Liver (tissue), 9 donors: ENCODE results near the gene UMAD1. TPM values are rescaled to one million over a fixed set of nuclear protein-coding genes. Genes with fewer than 3 reads are reported as not detected.

Experiments
- DNase-seq: peaks from one replicate; pipeline ENCODE4 v3.0.0-alpha.2; 2017; ENCODE audit warnings: low spot score
- H3K27ac ChIP-seq, 2 donors: one replicate each; pipeline ENCODE4 v1.7.0; 2013; ENCODE audit warnings: inconsistent platforms in 2 of 2, low read length in 2 of 2, control low read depth in 1 of 2, low read depth in 1 of 2, mild to moderate bottlenecking in 1 of 2
- H3K27me3 ChIP-seq, 4 donors: one replicate each; pipeline versions ENCODE4 v1.6.1 to v1.7.0; 2013; ENCODE audit warnings: low read length in 3 of 4, inconsistent platforms in 1 of 4, mild to moderate bottlenecking in 1 of 4, moderate library complexity in 1 of 4; ENCODE audit not compliant: control insufficient read depth in 4 of 4, insufficient read depth in 4 of 4
- H3K36me3 ChIP-seq, 4 donors: one replicate each; pipeline versions ENCODE4 v1.6.1 to v1.7.0; 2013; ENCODE audit warnings: low read length in 3 of 4, mild to moderate bottlenecking in 3 of 4, low read depth in 1 of 4, moderate library complexity in 1 of 4; ENCODE audit not compliant: control insufficient read depth in 4 of 4, insufficient read depth in 3 of 4
- H3K4me1 ChIP-seq, 4 donors: one replicate each; pipeline versions ENCODE4 v1.6.1 to v1.7.0; 2013; ENCODE audit warnings: low read length in 3 of 4, mild to moderate bottlenecking in 3 of 4, moderate library complexity in 1 of 4; ENCODE audit not compliant: control insufficient read depth in 4 of 4, insufficient read depth in 4 of 4
- H3K4me3 ChIP-seq, 3 donors: one replicate each; pipeline versions ENCODE4 v1.6.1 to v1.7.0; 2013; ENCODE audit warnings: low read length in 3 of 3, control low read depth in 1 of 3, low read depth in 1 of 3, mild to moderate bottlenecking in 1 of 3
- H3K9ac ChIP-seq, 2 donors: one replicate each; pipeline ENCODE4 v1.7.0; 2013; ENCODE audit warnings: low read length in 2 of 2, mild to moderate bottlenecking in 2 of 2, moderate library complexity in 2 of 2, control low read depth in 1 of 2, low read depth in 1 of 2
- H3K9me3 ChIP-seq, 4 donors: one replicate each; pipeline versions ENCODE4 v1.6.1 to v1.7.0; 2013; ENCODE audit warnings: low read length in 3 of 4; ENCODE audit not compliant: control insufficient read depth in 4 of 4
- ATF3 ChIP-seq: IDR thresholded peaks from 2 replicates; pipeline ENCODE4 v1.6.1; 2016; ENCODE audit warnings: antibody characterized with exemption
- EGR1 ChIP-seq, 2 donors: IDR thresholded peaks; 2 replicates each; pipeline ENCODE4 v1.6.1; 2016 to 2018; ENCODE audit warnings: antibody characterized with exemption in 2 of 2, low read depth in 2 of 2
- FOXA1 ChIP-seq: IDR thresholded peaks from 2 replicates; pipeline ENCODE4 v1.6.1; 2016; ENCODE audit warnings: antibody characterized with exemption
- FOXA2 ChIP-seq: IDR thresholded peaks from 2 replicates; pipeline ENCODE4 v1.6.1; 2016; ENCODE audit warnings: antibody characterized with exemption
- GABPA ChIP-seq, 2 donors: IDR thresholded peaks in 1 of 2; conservative IDR thresholded peaks in 1 of 2; 2 replicates each; pipeline ENCODE4 v1.6.1; 2016; ENCODE audit warnings: antibody characterized with exemption in 2 of 2, mild to moderate bottlenecking in 1 of 2, moderate library complexity in 1 of 2
- HNF4A ChIP-seq, 2 donors: conservative IDR thresholded peaks; 2 replicates each; pipeline ENCODE4 v1.6.1; 2016; ENCODE audit warnings: antibody characterized with exemption in 2 of 2, mild to moderate bottlenecking in 2 of 2
- HNF4G ChIP-seq: IDR thresholded peaks from 2 replicates; pipeline ENCODE4 v1.6.1; 2016; ENCODE audit warnings: antibody characterized with exemption
- JUND ChIP-seq, 2 donors: IDR thresholded peaks; 2 replicates each; pipeline ENCODE4 v1.6.1; 2016; ENCODE audit warnings: antibody characterized with exemption in 2 of 2
- MAX ChIP-seq: IDR thresholded peaks from 2 replicates; pipeline ENCODE4 v1.6.1; 2016; ENCODE audit warnings: antibody characterized with exemption
- NR2F2 ChIP-seq: IDR thresholded peaks from 2 replicates; pipeline ENCODE4 v1.6.1; 2016; ENCODE audit warnings: antibody characterized with exemption
- RAD21 ChIP-seq, 2 donors: IDR thresholded peaks; 2 replicates each; pipeline ENCODE4 v1.6.1; 2016; ENCODE audit warnings: antibody characterized with exemption in 2 of 2, mild to moderate bottlenecking in 2 of 2
- REST ChIP-seq: IDR thresholded peaks from 2 replicates; pipeline ENCODE4 v1.6.1; 2016; ENCODE audit warnings: antibody characterized with exemption, mild to moderate bottlenecking
- RXRA ChIP-seq, 2 donors: IDR thresholded peaks; 2 replicates each; pipeline ENCODE4 v1.6.1; 2017 to 2018; ENCODE audit warnings: antibody characterized with exemption in 2 of 2, mild to moderate bottlenecking in 1 of 2
- SP1 ChIP-seq: IDR thresholded peaks from 2 replicates; pipeline ENCODE4 v1.6.1; 2018; ENCODE audit warnings: antibody characterized with exemption, mild to moderate bottlenecking
- TAF1 ChIP-seq: conservative IDR thresholded peaks from 2 replicates; pipeline ENCODE4 v1.6.1; 2016; ENCODE audit warnings: antibody characterized with exemption, mild to moderate bottlenecking
- YY1 ChIP-seq: IDR thresholded peaks from 2 replicates; pipeline ENCODE4 v1.6.1; 2016; ENCODE audit warnings: antibody characterized with exemption, mild to moderate bottlenecking
- ZBTB33 ChIP-seq: IDR thresholded peaks from 2 replicates; pipeline ENCODE4 v1.6.1; 2016; ENCODE audit warnings: antibody characterized with exemption
- WGBS: extraction: QIAGEN DNeasy Blood & Tissue Kit; methylation state at CpG from one replicate; pipeline ENCODE4 v1.1.7; 2013; 5-methylcytosine and 5-hydroxymethylcytosine counted together
- polyA plus RNA-seq, 2 donors: library from polyadenylated mRNA; stranded (reverse) in 1 of 2; unstranded in 1 of 2; fragments of 200-250 nt in 1 of 2; fragments of >200 nt in 1 of 2; fragmentation: Nextera tagmentation in 1 of 2; extraction: Ambion mirVana in 1 of 2; gene quantifications; one replicate each; pipeline versions ENCODE4 v1.2.1 to v1.2.3, GENCODE V29; 2013 to 2015
- total RNA-seq, 2 donors: library from RNA; depleted of rRNA; stranded (reverse); fragments of >200 nt; gene quantifications; one replicate each; pipeline ENCODE4 v1.2.3, GENCODE V29; 2014
- TF ChIP-seq, protein P1 (sequence below): fragments of 150-350 bp; IDR thresholded peaks from 2 replicates; pipeline ENCODE4 v1.5.1; 2017; ENCODE audit warnings: improper control_type of control experiment, low read depth, low read length; ENCODE audit not compliant: missing input control
- donor health status: healthy.
- donor health status: healthy.
- donor health status: healthy.
- donor health status: healthy.
- donor health status: healthy.

UMAD1 gene
- total and polyA plus RNA-seq, 4 donors: 5.9 to 12.2 (median 7.9) TPM

DNA sequence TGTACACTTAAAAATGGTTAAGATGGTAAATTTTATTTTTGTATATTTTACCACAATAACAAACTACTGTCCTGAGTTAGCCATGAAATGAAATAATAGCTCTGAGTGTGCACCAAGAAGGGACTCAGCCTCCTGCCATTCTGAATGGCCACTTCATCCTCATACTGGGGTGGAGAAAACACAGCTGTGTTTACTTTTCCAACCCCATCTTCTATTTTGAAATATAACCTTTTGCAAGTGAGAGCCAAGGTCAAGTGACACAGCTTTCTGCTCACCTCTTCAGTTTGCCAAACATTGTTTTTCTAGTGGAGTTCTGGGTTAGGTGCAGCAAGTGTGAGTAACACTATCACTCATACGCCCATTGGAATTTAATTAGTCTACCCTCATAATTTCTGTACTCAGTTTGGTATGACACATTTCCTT lies 220.7 kb downstream of the UMAD1 start:
- 59% methylated on average over 1 of the region's 1 CpG for WGBS
- peak; percentile 70 for TF ChIP-seq YY1
- peak; percentile 61 to 66 for TF ChIP-seq HNF4A (conservative IDR thresholded peaks at IDR 0.05)
- TF ChIP-seq FOXA1: peak; percentile 52
- TF ChIP-seq GABPA (IDR thresholded peaks at IDR 0.05 in 1 of 2, conservative IDR thresholded peaks at IDR 0.05 in 1 of 2): no peak
- TF ChIP-seq RAD21 (IDR thresholded peaks at IDR 0.05): peak; percentile 34 to 48
- no peak for TF ChIP-seq ATF3
- no peak for TF ChIP-seq TAF1
- TF ChIP-seq NR2F2: peak; percentile 54
- no peak for TF ChIP-seq REST
- peak; percentile 50 for TF ChIP-seq SP1
- peak; percentile 47 to 61 for TF ChIP-seq RXRA (IDR thresholded peaks at IDR 0.05)
- no peak for TF ChIP-seq MAX
- peak; percentile 36 to 39 for TF ChIP-seq JUND (IDR thresholded peaks at IDR 0.05)
- TF ChIP-seq, protein P1, sequence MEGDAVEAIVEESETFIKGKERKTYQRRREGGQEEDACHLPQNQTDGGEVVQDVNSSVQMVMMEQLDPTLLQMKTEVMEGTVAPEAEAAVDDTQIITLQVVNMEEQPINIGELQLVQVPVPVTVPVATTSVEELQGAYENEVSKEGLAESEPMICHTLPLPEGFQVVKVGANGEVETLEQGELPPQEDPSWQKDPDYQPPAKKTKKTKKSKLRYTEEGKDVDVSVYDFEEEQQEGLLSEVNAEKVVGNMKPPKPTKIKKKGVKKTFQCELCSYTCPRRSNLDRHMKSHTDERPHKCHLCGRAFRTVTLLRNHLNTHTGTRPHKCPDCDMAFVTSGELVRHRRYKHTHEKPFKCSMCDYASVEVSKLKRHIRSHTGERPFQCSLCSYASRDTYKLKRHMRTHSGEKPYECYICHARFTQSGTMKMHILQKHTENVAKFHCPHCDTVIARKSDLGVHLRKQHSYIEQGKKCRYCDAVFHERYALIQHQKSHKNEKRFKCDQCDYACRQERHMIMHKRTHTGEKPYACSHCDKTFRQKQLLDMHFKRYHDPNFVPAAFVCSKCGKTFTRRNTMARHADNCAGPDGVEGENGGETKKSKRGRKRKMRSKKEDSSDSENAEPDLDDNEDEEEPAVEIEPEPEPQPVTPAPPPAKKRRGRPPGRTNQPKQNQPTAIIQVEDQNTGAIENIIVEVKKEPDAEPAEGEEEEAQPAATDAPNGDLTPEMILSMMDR: no peak
- no peak for TF ChIP-seq ZBTB33
- TF ChIP-seq HNF4G: no peak
- TF ChIP-seq FOXA2: peak; percentile 82
- TF ChIP-seq EGR1 (IDR thresholded peaks at IDR 0.05; ENCODE audit: low read depth in 2 of 2): peak in 1 of 2 donors; percentile 25
- Histone ChIP-seq H3K27me3 (no peaks in the 10 kb centered on the region), H3K4me3 (no peak overlapping the region), H3K9me3 (no peaks in the 10 kb centered on the region), H3K27ac (no peak overlapping the region), H3K36me3 (no peaks in the 10 kb centered on the region), H3K9ac (no peak overlapping the region), H3K4me1 (no peaks in the 10 kb centered on the region)
- DNase-seq: no peak
